ENCODE results near the gene TEX53. TPM values are rescaled to one million over a fixed set of nuclear protein-coding genes. Genes with fewer than 3 reads are reported as not detected.

Gene TEX53
- total and polyA plus RNA-seq, 9 donors, result not detected

GRCh38 chr9:114629563-114630090 is 28.0 kb downstream of the TEX53 start:
- no peaks in the 10 kb centered on the region for H3K36me3 ChIP-seq
- no peaks in the 10 kb centered on the region for H3K9me3 ChIP-seq
- WGBS, 3 donors, result 86 to 89% (median 89%) methylated on average over 7 of the region's 7 CpGs
- H3K27me3 ChIP-seq, result no peaks in the 10 kb centered on the region
- no peak overlapping the region for H3K27ac ChIP-seq
- TF ChIP-seq POLR2A (IDR thresholded peaks at IDR 0.05), result no peak
- TF ChIP-seq CTCF (IDR thresholded peaks at IDR 0.05), result no peak
- TF ChIP-seq EP300 (IDR thresholded peaks at IDR 0.05), result no peak
- no peak overlapping the region for H3K4me3 ChIP-seq
- intact Hi-C loops (cut with DNase I), result no loop called here
- no peaks in the 10 kb centered on the region for H3K4me1 ChIP-seq (ENCODE audit: insufficient read depth)
- DNase-seq, result no peak

DNA sequence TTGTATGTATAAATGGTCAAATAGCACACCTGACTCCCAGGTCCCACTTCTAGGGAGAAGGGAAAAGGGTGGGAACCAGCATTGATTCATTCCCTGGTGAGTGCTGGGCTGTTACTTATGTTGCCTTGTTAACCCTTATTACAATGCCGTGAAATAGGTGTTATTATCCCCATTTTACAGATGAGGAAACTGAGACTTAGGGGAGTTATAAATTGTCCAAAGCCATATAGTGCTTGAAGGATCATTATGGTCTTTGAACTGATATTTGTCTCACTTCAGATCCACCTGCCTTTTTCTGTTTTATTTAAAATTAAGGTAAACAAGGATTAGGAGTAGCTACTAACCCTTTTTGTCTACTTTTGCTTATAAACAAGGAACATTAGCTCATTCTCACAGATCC is 30.1 kb downstream of the TEX53 start:
- no peak overlapping the region for H3K4me3 ChIP-seq
- TF ChIP-seq EP300 (IDR thresholded peaks at IDR 0.05), result no peak
- no peak for TF ChIP-seq POLR2A (IDR thresholded peaks at IDR 0.05)
- TF ChIP-seq CTCF (IDR thresholded peaks at IDR 0.05), result no peak
- intact Hi-C loops (cut with DNase I), result no loop called here

DNA sequence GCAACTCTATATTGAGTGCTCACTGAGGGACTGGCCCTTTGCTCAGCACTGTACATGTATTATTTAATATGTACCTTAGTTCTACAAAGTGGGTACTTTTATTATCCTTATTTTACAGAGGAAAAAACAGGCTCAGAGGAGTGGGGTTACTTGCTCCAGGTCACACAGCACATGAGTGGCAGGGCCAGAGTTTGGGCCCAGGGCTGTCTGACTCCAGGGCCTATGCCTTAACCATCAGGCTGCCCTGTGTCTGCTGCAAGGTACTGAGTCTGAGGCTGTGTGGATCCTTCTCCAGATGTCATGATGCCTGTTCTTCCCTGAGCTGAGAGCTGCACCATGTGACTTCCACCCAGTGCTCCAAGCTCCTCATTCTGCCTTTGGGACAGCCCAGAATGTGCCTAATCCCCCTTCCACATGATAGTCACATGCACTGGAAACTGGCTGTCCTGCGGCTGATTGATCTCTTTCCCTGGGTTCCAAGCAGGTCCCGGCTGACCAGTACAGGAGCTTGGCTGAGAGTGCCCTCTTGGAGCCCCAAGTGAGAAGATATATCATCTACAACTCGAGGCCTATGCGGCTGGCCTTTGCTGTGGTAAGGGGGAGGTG is 31.1 kb downstream of the TEX53 start:
- 74 to 77% (median 74%) methylated on average over 4 of the region's 4 CpGs for WGBS, 3 donors
- Histone ChIP-seq H3K27ac (no peak overlapping the region), H3K36me3 (no peaks in the 10 kb centered on the region), H3K4me3 (no peak overlapping the region), H3K27me3 (no peaks in the 10 kb centered on the region), H3K4me1 (ENCODE audit: insufficient read depth) (peaks cover 4% of the 10 kb centered on the region), H3K9me3 (no peaks in the 10 kb centered on the region)
- intact Hi-C loops (cut with DNase I), result no loop called here
- TF ChIP-seq EP300 (IDR thresholded peaks at IDR 0.05) (no peak), CTCF (IDR thresholded peaks at IDR 0.05) (no peak), POLR2A (IDR thresholded peaks at IDR 0.05) (no peak)
- DNase-seq, result no peak

More for the DNA sequence above, 30.1 kb downstream of the TEX53 start:
- Histone ChIP-seq H3K27me3 (no peaks in the 10 kb centered on the region), H3K36me3 (no peaks in the 10 kb centered on the region), H3K27ac (no peak overlapping the region), H3K4me1 (ENCODE audit: insufficient read depth) (no peaks in the 10 kb centered on the region), H3K9me3 (no peaks in the 10 kb centered on the region)
- no peak for DNase-seq
- 95 to 97% (median 96%) methylated on average over 1 of the region's 1 CpG for WGBS, 3 donors

GRCh38 chr9:114624677-114625076 is 32.9 kb downstream of the TEX53 start:
- DNase-seq, result no peak
- peaks cover 4% of the 10 kb centered on the region for H3K4me1 ChIP-seq (ENCODE audit: insufficient read depth)
- H3K27ac ChIP-seq, result no peak overlapping the region
- H3K27me3 ChIP-seq, result no peaks in the 10 kb centered on the region
- intact Hi-C loops (cut with DNase I), result no loop called here
- no peak overlapping the region for H3K4me3 ChIP-seq
- H3K36me3 ChIP-seq, result no peaks in the 10 kb centered on the region
- TF ChIP-seq EP300 (IDR thresholded peaks at IDR 0.05) (no peak), CTCF (IDR thresholded peaks at IDR 0.05) (no peak)
- H3K9me3 ChIP-seq, result no peaks in the 10 kb centered on the region
- 91 to 95% (median 91%) methylated on average over 2 of the region's 2 CpGs for WGBS, 3 donors

All from ovary (tissue), 9 donors.